GM23248 (cell line): Measurements from ENCODE around the gene LBHD2. TPM values are rescaled to one million over a fixed set of nuclear protein-coding genes. Genes with fewer than 3 reads are reported as not detected.

ENCODE experiments used
- DNase-seq: peaks from one replicate; pipeline ENCODE4 v3.0.0-alpha.2; 2015
- H2AFZ ChIP-seq: fragments of 200-600 bp; sonication (generic); 2 replicates; pipeline ENCODE4 v1.6.1; 2016; ENCODE audit warnings: antibody characterized with exemption
- H3F3A ChIP-seq: fragments of 200-600 bp; sonication (generic); 2 replicates; pipeline ENCODE4 v1.6.1; 2016; ENCODE audit warnings: mild to moderate bottlenecking, antibody characterized with exemption, mixed run types; ENCODE audit not compliant: insufficient read depth
- H3K27ac ChIP-seq: fragments of 200-600 bp; sonication (generic); 2 replicates; pipeline ENCODE4 v1.5.1; 2016; ENCODE audit warnings: mild to moderate bottlenecking
- H3K27me3 ChIP-seq: fragments of 200-600 bp; sonication (generic); replicated peaks from 2 replicates; pipeline ENCODE4 v1.6.1; 2016; ENCODE audit warnings: mild to moderate bottlenecking; ENCODE audit not compliant: insufficient read depth
- H3K36me3 ChIP-seq: fragments of 200-600 bp; sonication (generic); 2 replicates; pipeline ENCODE4 v1.6.1; 2016; ENCODE audit warnings: low read depth, mild to moderate bottlenecking
- H3K4me1 ChIP-seq: fragments of 200-600 bp; sonication (generic); 2 replicates; pipeline ENCODE4 v1.6.1; 2016; ENCODE audit warnings: mild to moderate bottlenecking; ENCODE audit not compliant: insufficient read depth
- H3K4me2 ChIP-seq: fragments of 200-600 bp; sonication (generic); one replicate; pipeline ENCODE4 v1.6.1; 2016; ENCODE audit warnings: mild to moderate bottlenecking; ENCODE audit not compliant: unreplicated experiment
- H3K4me3 ChIP-seq: fragments of 200-600 bp; sonication (generic); 2 replicates; pipeline ENCODE4 v1.5.1; 2016; ENCODE audit warnings: mild to moderate bottlenecking
- H3K79me2 ChIP-seq: fragments of 200-600 bp; sonication (generic); 2 replicates; pipeline ENCODE4 v1.6.1; 2016; ENCODE audit warnings: mild to moderate bottlenecking; ENCODE audit not compliant: insufficient read depth
- H3K9ac ChIP-seq: fragments of 200-600 bp; sonication (generic); 2 replicates; pipeline ENCODE4 v1.6.1; 2016; ENCODE audit warnings: mild to moderate bottlenecking
- H3K9me2 ChIP-seq: fragments of 200-600 bp; sonication (generic); 2 replicates; pipeline ENCODE4 v1.6.1; 2016; ENCODE audit warnings: mixed run types, mild to moderate bottlenecking, moderate library complexity; ENCODE audit not compliant: insufficient read depth
- H3K9me3 ChIP-seq: fragments of 200-600 bp; sonication (generic); one replicate; pipeline ENCODE4 v1.6.1; 2017; ENCODE audit warnings: low read depth
- H4K20me1 ChIP-seq: fragments of 200-600 bp; sonication (generic); 2 replicates; pipeline ENCODE4 v1.6.0; 2016; ENCODE audit not compliant: insufficient read depth
- EZH2 ChIP-seq: fragments of 200-600 bp; sonication (generic); IDR thresholded peaks from 2 replicates; pipeline ENCODE4 v1.6.1; 2018; ENCODE audit warnings: antibody characterized with exemption, mild to moderate bottlenecking; ENCODE audit not compliant: insufficient read depth, poor library complexity, severe bottlenecking
- EZH2phosphoT487 ChIP-seq: fragments of 200-600 bp; sonication (generic); IDR thresholded peaks from 2 replicates; pipeline ENCODE4 v1.6.1; 2018; ENCODE audit warnings: antibody characterized with exemption, moderate library complexity, mild to moderate bottlenecking, low read depth; ENCODE audit not compliant: insufficient read depth
- WGBS, 2 experiments: methylation state at CpG; one replicate each; pipeline ENCODE4 v1.1.6; 2015 to 2017; ENCODE audit warnings: low lambda C conversion rate in 2 of 2, low coverage in 1 of 2; ENCODE audit errors: missing lambda C conversion rate in 2 of 2; 5-methylcytosine and 5-hydroxymethylcytosine counted together
- in situ Hi-C: fragments of 300-500 bp; cut with MboI; formaldehyde crosslinking; loops from 2 replicates; pipeline ENCODE4 v1.15.0; 2020
- polyA plus RNA-seq: library from polyadenylated mRNA; unstranded; fragments of >200 nt; fragmentation: Nextera tagmentation; extraction: Ambion mirVana; gene quantifications from 2 replicates; pipeline ENCODE4 v1.2.1, GENCODE V29; 2016
- total RNA-seq: library from RNA; depleted of rRNA; stranded (reverse); fragments of >200 nt; shearing (Covaris generic); gene quantifications from 2 replicates; pipeline ENCODE4 v1.2.3, GENCODE V29; 2014

Gene LBHD2
- total and polyA plus RNA-seq, 2 experiments from 2014 or later, result not detected

GRCh38 chr14:103132381-103133209 is 48.6 kb downstream of the LBHD2 start:
- Histone ChIP-seq H3K4me3 (no peak overlapping the region), H3K79me2 (no peaks in the 10 kb centered on the region), H3K9me3 (no peaks in the 10 kb centered on the region), H3K36me3 (no peaks in the 10 kb centered on the region), H4K20me1 (no peaks in the 10 kb centered on the region), H3K4me2 (no peak overlapping the region), H3K4me1 (peaks cover 9% of the 10 kb centered on the region; the same call in 1 of the 2 replicates), H3K9me2 (no peaks in the 10 kb centered on the region), H2AFZ (no peak overlapping the region), H3K9ac (no peak overlapping the region), H3K27ac (no peak overlapping the region), H3F3A (no peaks in the 10 kb centered on the region), H3K27me3 (no peaks in the 10 kb centered on the region)
- in situ Hi-C loops, result no loop called here
- TF ChIP-seq EZH2 (no peak), EZH2phosphoT487 (no peak)
- no peak for DNase-seq
- 82 to 83% methylated on average over 38 to 39 of the region's 39 CpGs for WGBS, 2 experiments

- H3K4me3 ChIP-seq, result no peak overlapping the region
- no peak overlapping the region for H3K4me2 ChIP-seq
- no peaks in the 10 kb centered on the region for H3F3A ChIP-seq
- H3K27ac ChIP-seq, result no peak overlapping the region
- no peaks in the 10 kb centered on the region for H4K20me1 ChIP-seq
- DNase-seq, result no peak
- WGBS, 2 experiments, result 84 to 87% methylated on average over 25 of the region's 25 CpGs
- H3K9me3 ChIP-seq, result no peaks in the 10 kb centered on the region
- H2AFZ ChIP-seq, result no peak overlapping the region
- in situ Hi-C loops, result no loop called here
- TF ChIP-seq EZH2 (no peak), EZH2phosphoT487 (no peak)
- peaks cover 9% of the 10 kb centered on the region; the same call in 1 of the 2 replicates for H3K4me1 ChIP-seq
- no peaks in the 10 kb centered on the region for H3K27me3 ChIP-seq
- H3K9me2 ChIP-seq, result no peaks in the 10 kb centered on the region
- no peak overlapping the region for H3K9ac ChIP-seq
- H3K36me3 ChIP-seq, result no peaks in the 10 kb centered on the region
- H3K79me2 ChIP-seq, result no peaks in the 10 kb centered on the region
These were observed 49.5 kb downstream of the LBHD2 start for GRCh38 chr14:103133210-103134140.

- 50% methylated on average over 2 of the region's 2 CpGs; no CpG with 5 or more reads in 1 of the 2 experiments for WGBS, 2 experiments
- Histone ChIP-seq H3K4me3 (no peak overlapping the region), H3K27ac (no peak overlapping the region), H3K9me3 (no peaks in the 10 kb centered on the region), H3K4me2 (no peak overlapping the region), H3F3A (no peaks in the 10 kb centered on the region), H4K20me1 (no peaks in the 10 kb centered on the region), H3K4me1 (peaks cover 9% of the 10 kb centered on the region; the same call in 1 of the 2 replicates), H2AFZ (no peak overlapping the region), H3K9ac (no peak overlapping the region), H3K36me3 (no peaks in the 10 kb centered on the region), H3K9me2 (no peaks in the 10 kb centered on the region), H3K27me3 (no peaks in the 10 kb centered on the region), H3K79me2 (no peaks in the 10 kb centered on the region)
- TF ChIP-seq EZH2, result no peak
- no peak for TF ChIP-seq EZH2phosphoT487
- DNase-seq, result no peak
- in situ Hi-C loops, result no loop called here
These were observed 50.4 kb downstream of the LBHD2 start for GRCh38 chr14:103134405-103134804.

- Histone ChIP-seq H2AFZ (no peak overlapping the region), H3K4me1 (peaks cover 9% of the 10 kb centered on the region; the same call in 1 of the 2 replicates), H4K20me1 (no peaks in the 10 kb centered on the region), H3K9me3 (no peaks in the 10 kb centered on the region), H3K4me3 (no peak overlapping the region), H3F3A (no peaks in the 10 kb centered on the region), H3K9ac (no peak overlapping the region), H3K27ac (no peak overlapping the region), H3K79me2 (no peaks in the 10 kb centered on the region), H3K27me3 (no peaks in the 10 kb centered on the region), H3K4me2 (no peak overlapping the region), H3K36me3 (no peaks in the 10 kb centered on the region), H3K9me2 (no peaks in the 10 kb centered on the region)
- in situ Hi-C loops, result no loop called here
- no peak for DNase-seq
- no peak for TF ChIP-seq EZH2
- TF ChIP-seq EZH2phosphoT487, result no peak
- 92 to 94% methylated on average over 13 to 14 of the region's 14 CpGs for WGBS, 2 experiments
These were observed 50.9 kb downstream of the LBHD2 start for GRCh38 chr14:103134919-103135318.
